ENCODE results near the gene CATSPERZ.

GRCh38 chr11:64286801-64287159, 13.4 kb upstream of the CATSPERZ start:
- TF ChIP-seq, protein P1, sequence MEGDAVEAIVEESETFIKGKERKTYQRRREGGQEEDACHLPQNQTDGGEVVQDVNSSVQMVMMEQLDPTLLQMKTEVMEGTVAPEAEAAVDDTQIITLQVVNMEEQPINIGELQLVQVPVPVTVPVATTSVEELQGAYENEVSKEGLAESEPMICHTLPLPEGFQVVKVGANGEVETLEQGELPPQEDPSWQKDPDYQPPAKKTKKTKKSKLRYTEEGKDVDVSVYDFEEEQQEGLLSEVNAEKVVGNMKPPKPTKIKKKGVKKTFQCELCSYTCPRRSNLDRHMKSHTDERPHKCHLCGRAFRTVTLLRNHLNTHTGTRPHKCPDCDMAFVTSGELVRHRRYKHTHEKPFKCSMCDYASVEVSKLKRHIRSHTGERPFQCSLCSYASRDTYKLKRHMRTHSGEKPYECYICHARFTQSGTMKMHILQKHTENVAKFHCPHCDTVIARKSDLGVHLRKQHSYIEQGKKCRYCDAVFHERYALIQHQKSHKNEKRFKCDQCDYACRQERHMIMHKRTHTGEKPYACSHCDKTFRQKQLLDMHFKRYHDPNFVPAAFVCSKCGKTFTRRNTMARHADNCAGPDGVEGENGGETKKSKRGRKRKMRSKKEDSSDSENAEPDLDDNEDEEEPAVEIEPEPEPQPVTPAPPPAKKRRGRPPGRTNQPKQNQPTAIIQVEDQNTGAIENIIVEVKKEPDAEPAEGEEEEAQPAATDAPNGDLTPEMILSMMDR (IDR thresholded peaks at IDR 0.05 in 8 of 11, conservative IDR thresholded peaks at IDR 0.05 in 3 of 11) = no peak
- no peak for TF ChIP-seq POLR2AphosphoS5 (IDR thresholded peaks at IDR 0.05)

Data from spleen (tissue), 7 donors.